Kidney (tissue), 14 donors: Measurements from ENCODE around the gene KRTAP22-1. TPM values are rescaled to one million over a fixed set of nuclear protein-coding genes. Genes with fewer than 3 reads are reported as not detected.

Experiments used
- DNase-seq, 5 donors: peaks; one replicate each; pipeline ENCODE4 v3.0.0-alpha.2; 2013 to 2020
- FAIRE-seq: peaks from 2 replicates; lab custom pipeline; 2012; peaks lifted over from hg19 to GRCh38; lab: Jason Lieb, UNC
- H3K27ac ChIP-seq, 2 donors: one replicate each; pipeline ENCODE4 v1.7.0; 2013; ENCODE audit warnings: low read depth in 2 of 2, low read length in 2 of 2, inconsistent platforms in 1 of 2
- H3K27me3 ChIP-seq: one replicate; pipeline ENCODE4 v1.7.1; 2013; ENCODE audit warnings: low read length, inconsistent platforms; ENCODE audit not compliant: control insufficient read depth, insufficient read depth
- H3K36me3 ChIP-seq, 3 donors: one replicate each; pipeline versions ENCODE4 v1.7.0 to v1.7.1; 2013; ENCODE audit warnings: low read length in 3 of 3, control low read depth in 1 of 3, inconsistent platforms in 1 of 3; ENCODE audit not compliant: insufficient read depth in 3 of 3, control insufficient read depth in 2 of 3
- H3K4me1 ChIP-seq, 3 donors: one replicate each; pipeline versions ENCODE4 v1.7.0 to v1.7.1; 2013; ENCODE audit warnings: low read length in 3 of 3, inconsistent platforms in 1 of 3, low read depth in 1 of 3; ENCODE audit not compliant: control insufficient read depth in 2 of 3, insufficient read depth in 2 of 3
- H3K4me3 ChIP-seq, 3 donors: one replicate each; pipeline versions ENCODE4 v1.7.0 to v1.8.1; 2013; ENCODE audit warnings: low read length in 3 of 3, control low read depth in 1 of 3, inconsistent platforms in 1 of 3
- H3K9ac ChIP-seq, 3 donors: one replicate each; pipeline versions ENCODE4 v1.7.0 to v1.7.1; 2013; ENCODE audit warnings: low read length in 3 of 3, control low read depth in 1 of 3, inconsistent platforms in 1 of 3
- H3K9me3 ChIP-seq, 3 donors: one replicate each; pipeline versions ENCODE4 v1.7.0 to v1.7.1; 2013; ENCODE audit warnings: low read length in 3 of 3, control low read depth in 1 of 3, inconsistent platforms in 1 of 3; ENCODE audit not compliant: control insufficient read depth in 2 of 3, insufficient read depth in 1 of 3
- CTCF ChIP-seq: IDR thresholded peaks from 3 replicates; pipeline ENCODE4 v1.5.1; 2012; ENCODE audit warnings: mild to moderate bottlenecking, moderate library complexity, borderline replicate concordance; ENCODE audit not compliant: insufficient read depth; ENCODE audit errors: extremely low read depth
- intact Hi-C: fragments of 100-400 bp; cut with DNase I; formaldehyde crosslinking; loops from one replicate; pipeline ENCODE4 v1.11.1; 2022
- polyA plus RNA-seq: library from polyadenylated mRNA; stranded (reverse); fragments of 350-450 nt; fragmentation: Illumina TruSeq; extraction: RNeasy Lipid Tissue Mini Kit (QIAGEN cat#74804); gene quantifications from one replicate; pipeline ENCODE4 v1.2.3, GENCODE V29; 2014; ENCODE audit warnings: low read depth, low replicate concordance; ENCODE audit not compliant: insufficient read depth
- total RNA-seq: library from RNA; stranded (reverse); fragmentation: NEBNext Ultra II Directional; extraction: Animal tissue kit (Norgen Biotek cat#: 25700); gene quantifications from one replicate; pipeline ENCODE4 v1.2.1, GENCODE V29; 2021
- donor health status: control.
- donor health status: control.
- donor health status: control.
- donor health status: control.
- donor health status: control.
- donor health status: DM: yes; HTN: yes; CAD: no.
- donor health status: Normal renal cell carcinoma (clear cell type).

KRTAP22-1 gene
- total and polyA plus RNA-seq, 2 donors from 2014 or later: not detected

GRCh38 chr21:30634906-30635305 is 34.0 kb downstream of the KRTAP22-1 start, which contains the start of gene KRTAP20-2:
KRTAP20-2 (plus strand) TSS chr21:30635206; CDS start chr21:30635264, 58 bp downstream.
- H3K4me1 ChIP-seq: no peaks in the 10 kb centered on the region
- no peak within 1 kb of the TSS for H3K27ac ChIP-seq
- no peak for DNase-seq
- FAIRE-seq: no peak
- no peak within 1 kb of the TSS for H3K9ac ChIP-seq
- intact Hi-C loops: no loop called here
- no peak within 1 kb of the TSS for H3K4me3 ChIP-seq
- no peaks in the 10 kb centered on the region for H3K27me3 ChIP-seq
- no peak for TF ChIP-seq CTCF
- H3K36me3 ChIP-seq: no peaks in the 10 kb centered on the region
- H3K9me3 ChIP-seq: no peaks in the 10 kb centered on the region

- TF ChIP-seq CTCF: no peak
- intact Hi-C loops: no loop called here
- no peak for FAIRE-seq
- DNase-seq: no peak
- H3K9ac ChIP-seq: no peak overlapping the region
- no peaks in the 10 kb centered on the region for H3K4me1 ChIP-seq
- no peak overlapping the region for H3K4me3 ChIP-seq
- no peaks in the 10 kb centered on the region for H3K27me3 ChIP-seq
- no peaks in the 10 kb centered on the region for H3K36me3 ChIP-seq
- no peaks in the 10 kb centered on the region for H3K9me3 ChIP-seq
- H3K27ac ChIP-seq: no peak overlapping the region
These were observed 37.8 kb downstream of the KRTAP22-1 start for GRCh38 chr21:30638686-30639085.

GRCh38 chr21:30642564-30642963 is 41.7 kb downstream of the KRTAP22-1 start, which contains the start of gene KRTAP20-3:
KRTAP20-3 (plus strand) TSS chr21:30642864.
- FAIRE-seq: no peak
- no peak for TF ChIP-seq CTCF
- Histone ChIP-seq H3K9ac (no peak within 1 kb of the TSS), H3K4me1 (no peaks in the 10 kb centered on the region), H3K27me3 (no peaks in the 10 kb centered on the region), H3K36me3 (no peaks in the 10 kb centered on the region), H3K4me3 (no peak within 1 kb of the TSS), H3K9me3 (no peaks in the 10 kb centered on the region), H3K27ac (no peak within 1 kb of the TSS)
- intact Hi-C loops: no loop called here
- no peak for DNase-seq

GRCh38 chr21:30646904-30647414 is 46.1 kb downstream of the KRTAP22-1 start:
- intact Hi-C loops: no loop called here
- H3K4me3 ChIP-seq: no peak overlapping the region
- no peak overlapping the region for H3K27ac ChIP-seq
- H3K9ac ChIP-seq: no peak overlapping the region
- H3K27me3 ChIP-seq: no peaks in the 10 kb centered on the region
- FAIRE-seq (no peak), DNase-seq (no peak)
- TF ChIP-seq CTCF: no peak
- H3K4me1 ChIP-seq: no peaks in the 10 kb centered on the region
- no peaks in the 10 kb centered on the region for H3K36me3 ChIP-seq
- H3K9me3 ChIP-seq: no peaks in the 10 kb centered on the region
